ENCODE data around the gene NBL1.
"Not testable (repeated sequence)": the region's sequence is repeated elsewhere in the genome, so short reads cannot be mapped to it uniquely, and the experiment has no call there.

The NBL1 gene

DNA sequence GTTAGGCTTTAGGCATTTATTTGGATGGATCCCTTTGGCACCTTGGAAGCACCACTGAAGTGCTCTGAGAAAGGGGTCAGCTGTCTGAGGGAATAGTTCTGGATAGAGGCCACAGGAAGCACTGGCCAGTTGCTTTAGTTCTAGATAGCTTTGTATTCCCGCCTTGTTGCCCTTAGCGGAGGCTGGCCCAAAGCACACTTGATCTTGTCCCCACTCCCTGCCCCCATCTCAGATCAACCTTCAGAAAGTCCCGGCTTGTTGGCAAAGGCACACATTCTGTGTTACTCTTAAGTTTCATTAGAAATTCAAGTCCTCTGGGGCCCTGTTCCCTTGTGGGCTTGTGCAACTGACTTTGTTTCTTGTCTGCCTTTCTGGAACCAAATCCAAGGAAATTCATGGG, 15.2 kb upstream of the NBL1 start:
- no peaks in the 10 kb centered on the region for H3K9me3 ChIP-seq (ENCODE audit: control insufficient read depth, insufficient read depth, low read length)
- peaks cover 40% of the 10 kb centered on the region for H3K36me3 ChIP-seq (ENCODE audit: control insufficient read depth, low read length)
- 0 out of 2 replicates have a peak, but pooled peaks cover 2% of the 10 kb centered on the region for H3F3A ChIP-seq (ENCODE audit: control insufficient read depth, insufficient read depth)
- no peaks in the 10 kb centered on the region for H3K27me3 ChIP-seq (ENCODE audit: control insufficient read depth, low read length)
- no peaks in the 10 kb centered on the region for H3K9me2 ChIP-seq (replicated peaks; ENCODE audit: control insufficient read depth, low read length)
- no peak overlapping the region for H3K4me2 ChIP-seq (ENCODE audit: low read length)
- H3K4me1 ChIP-seq (ENCODE audit: control insufficient read depth, low read length) = no peaks in the 10 kb centered on the region
- no peak overlapping the region for H3K4me3 ChIP-seq (ENCODE audit: low read length)
- no peak overlapping the region for H3K27ac ChIP-seq (ENCODE audit: low read depth, low read length)
- TF ChIP-seq EZH2phosphoT487 (IDR thresholded peaks at IDR 0.05; ENCODE audit: borderline replicate concordance, low read length) = no peak
- TF ChIP-seq, protein P1, sequence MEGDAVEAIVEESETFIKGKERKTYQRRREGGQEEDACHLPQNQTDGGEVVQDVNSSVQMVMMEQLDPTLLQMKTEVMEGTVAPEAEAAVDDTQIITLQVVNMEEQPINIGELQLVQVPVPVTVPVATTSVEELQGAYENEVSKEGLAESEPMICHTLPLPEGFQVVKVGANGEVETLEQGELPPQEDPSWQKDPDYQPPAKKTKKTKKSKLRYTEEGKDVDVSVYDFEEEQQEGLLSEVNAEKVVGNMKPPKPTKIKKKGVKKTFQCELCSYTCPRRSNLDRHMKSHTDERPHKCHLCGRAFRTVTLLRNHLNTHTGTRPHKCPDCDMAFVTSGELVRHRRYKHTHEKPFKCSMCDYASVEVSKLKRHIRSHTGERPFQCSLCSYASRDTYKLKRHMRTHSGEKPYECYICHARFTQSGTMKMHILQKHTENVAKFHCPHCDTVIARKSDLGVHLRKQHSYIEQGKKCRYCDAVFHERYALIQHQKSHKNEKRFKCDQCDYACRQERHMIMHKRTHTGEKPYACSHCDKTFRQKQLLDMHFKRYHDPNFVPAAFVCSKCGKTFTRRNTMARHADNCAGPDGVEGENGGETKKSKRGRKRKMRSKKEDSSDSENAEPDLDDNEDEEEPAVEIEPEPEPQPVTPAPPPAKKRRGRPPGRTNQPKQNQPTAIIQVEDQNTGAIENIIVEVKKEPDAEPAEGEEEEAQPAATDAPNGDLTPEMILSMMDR (IDR thresholded peaks at IDR 0.05; ENCODE audit: low read depth, low read length, poor library complexity, severe bottlenecking) = no peak
- no peaks in the 10 kb centered on the region for H3K79me2 ChIP-seq (ENCODE audit: control insufficient read depth, low read length)
- H4K20me1 ChIP-seq (ENCODE audit: control insufficient read depth, insufficient read depth, low read depth, low read length) = no peaks in the 10 kb centered on the region; the same call in 1 of the 2 replicates

DNA sequence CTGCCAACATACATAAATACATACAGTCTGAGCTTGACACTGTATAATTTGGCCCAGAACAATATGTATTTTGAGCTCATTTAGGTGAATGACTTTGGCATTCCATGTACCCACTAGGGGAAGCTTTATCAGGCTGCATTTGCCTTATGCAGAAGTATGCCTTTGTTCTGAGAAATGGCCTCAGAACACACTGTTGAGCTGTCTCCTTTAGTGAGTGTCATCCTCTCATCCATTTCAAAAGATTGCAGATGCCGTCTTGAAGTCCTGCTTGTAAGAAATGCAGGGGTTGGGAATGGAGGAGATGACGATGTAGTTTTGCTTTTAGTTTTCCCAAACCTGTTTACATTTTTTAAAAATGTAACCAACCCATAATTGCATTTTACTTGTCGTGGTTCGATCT, 14.8 kb upstream of the NBL1 start:
- H3F3A ChIP-seq (ENCODE audit: control insufficient read depth, insufficient read depth) = 0 out of 2 replicates have a peak, but pooled peaks cover 2% of the 10 kb centered on the region
- no peaks in the 10 kb centered on the region; the same call in 1 of the 2 replicates for H4K20me1 ChIP-seq (ENCODE audit: control insufficient read depth, insufficient read depth, low read depth, low read length)
- H3K79me2 ChIP-seq (ENCODE audit: control insufficient read depth, low read length) = no peaks in the 10 kb centered on the region
- no peaks in the 10 kb centered on the region for H3K4me1 ChIP-seq (ENCODE audit: control insufficient read depth, low read length)
- peaks cover 39% of the 10 kb centered on the region for H3K36me3 ChIP-seq (ENCODE audit: control insufficient read depth, low read length)
- H3K27me3 ChIP-seq (ENCODE audit: control insufficient read depth, low read length) = no peaks in the 10 kb centered on the region
- no peak for TF ChIP-seq EZH2phosphoT487 (IDR thresholded peaks at IDR 0.05; ENCODE audit: borderline replicate concordance, low read length)
- TF ChIP-seq, protein P1 (IDR thresholded peaks at IDR 0.05; ENCODE audit: low read depth, low read length, poor library complexity, severe bottlenecking) = no peak
- H3K27ac ChIP-seq (ENCODE audit: low read depth, low read length) = no peak overlapping the region
- H3K9me3 ChIP-seq (ENCODE audit: control insufficient read depth, insufficient read depth, low read length) = no peaks in the 10 kb centered on the region
- H3K4me3 ChIP-seq (ENCODE audit: low read length) = no peak overlapping the region
- no peaks in the 10 kb centered on the region for H3K9me2 ChIP-seq (replicated peaks; ENCODE audit: control insufficient read depth, low read length)
- no peak overlapping the region for H3K4me2 ChIP-seq (ENCODE audit: low read length)

DNA sequence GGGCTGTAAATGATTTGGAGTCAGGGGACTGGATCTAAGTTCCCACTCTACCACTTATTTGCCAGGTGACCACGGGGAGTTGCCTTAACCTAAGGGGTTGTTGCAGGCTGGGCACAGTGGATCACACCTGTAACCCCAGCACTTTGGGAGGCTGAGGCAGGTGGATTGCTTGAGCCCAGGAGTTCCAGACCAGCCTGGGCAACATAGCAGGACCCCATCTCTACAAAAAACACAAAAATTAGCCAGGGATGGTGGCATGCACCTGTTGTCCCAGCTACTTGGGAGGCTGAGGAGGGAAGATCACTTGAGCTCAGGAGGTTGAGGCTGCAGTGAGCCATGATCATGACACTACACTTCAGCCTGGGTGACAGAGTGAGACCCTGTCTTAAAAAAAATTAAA, 13.9 kb upstream of the NBL1 start:
- not testable (repeated sequence) for H4K20me1 ChIP-seq (ENCODE audit: control insufficient read depth, insufficient read depth, low read depth, low read length); H3K4me3 ChIP-seq (ENCODE audit: low read length); H3K9me3 ChIP-seq (ENCODE audit: control insufficient read depth, insufficient read depth, low read length); H3F3A ChIP-seq (ENCODE audit: control insufficient read depth, insufficient read depth); H3K9me2 ChIP-seq (replicated peaks; ENCODE audit: control insufficient read depth, low read length); H3K79me2 ChIP-seq (ENCODE audit: control insufficient read depth, low read length); H3K4me2 ChIP-seq (ENCODE audit: low read length); H3K27ac ChIP-seq (ENCODE audit: low read depth, low read length); H3K27me3 ChIP-seq (ENCODE audit: control insufficient read depth, low read length); H3K4me1 ChIP-seq (ENCODE audit: control insufficient read depth, low read length)
- peaks cover 31% of the 10 kb centered on the region for H3K36me3 ChIP-seq (ENCODE audit: control insufficient read depth, low read length)

DNA sequence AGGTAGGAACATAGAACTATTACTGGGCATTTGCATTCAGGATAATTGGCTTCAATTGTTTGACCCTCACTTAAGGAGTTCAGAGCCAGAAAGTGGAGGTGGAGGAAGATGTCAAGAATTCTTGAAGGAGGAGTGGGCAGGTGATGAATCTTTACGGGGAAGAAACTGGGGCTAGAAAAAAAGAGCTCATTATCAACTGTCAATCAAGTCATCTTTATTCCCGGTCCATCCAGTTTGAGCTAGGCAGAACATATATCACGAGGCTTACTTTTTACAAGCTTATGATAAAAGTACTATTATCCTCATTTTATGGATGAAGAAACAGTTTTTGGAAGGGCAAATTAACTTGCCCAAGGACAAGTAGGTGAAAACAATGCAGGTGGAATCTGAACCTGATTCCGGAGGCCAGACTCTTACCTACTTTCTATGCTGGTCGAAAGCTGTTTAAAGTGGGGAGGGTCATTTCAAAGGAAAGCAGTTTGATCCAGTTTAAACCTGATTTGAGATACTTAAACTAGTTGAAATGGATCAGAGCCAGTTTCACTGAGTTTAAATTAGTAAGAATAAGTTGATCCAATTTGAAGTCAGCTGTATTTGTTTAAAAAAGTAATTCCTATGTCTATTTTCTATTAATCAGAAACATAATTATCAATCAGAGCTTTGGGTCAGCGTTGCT, 13.3 kb upstream of the NBL1 start:
- H3K36me3 ChIP-seq (ENCODE audit: control insufficient read depth, low read length) = peaks cover 24% of the 10 kb centered on the region

More for the DNA sequence above, 13.3 kb upstream of the NBL1 start:
- no peaks in the 10 kb centered on the region for H3K9me2 ChIP-seq (replicated peaks; ENCODE audit: control insufficient read depth, low read length)
- no peak overlapping the region for H3K27ac ChIP-seq (ENCODE audit: low read depth, low read length)
- 0 out of 2 replicates have a peak, but pooled peaks cover 2% of the 10 kb centered on the region for H3F3A ChIP-seq (ENCODE audit: control insufficient read depth, insufficient read depth)
- no peaks in the 10 kb centered on the region for H3K4me1 ChIP-seq (ENCODE audit: control insufficient read depth, low read length)
- H3K4me3 ChIP-seq (ENCODE audit: low read length) = no peak overlapping the region
- no peak for TF ChIP-seq EZH2phosphoT487 (IDR thresholded peaks at IDR 0.05; ENCODE audit: borderline replicate concordance, low read length)
- TF ChIP-seq, protein P1 (IDR thresholded peaks at IDR 0.05; ENCODE audit: low read depth, low read length, poor library complexity, severe bottlenecking) = no peak
- H3K9me3 ChIP-seq (ENCODE audit: control insufficient read depth, insufficient read depth, low read length) = no peaks in the 10 kb centered on the region
- no peak overlapping the region for H3K4me2 ChIP-seq (ENCODE audit: low read length)
- no peaks in the 10 kb centered on the region for H3K27me3 ChIP-seq (ENCODE audit: control insufficient read depth, low read length)
- no peaks in the 10 kb centered on the region for H3K79me2 ChIP-seq (ENCODE audit: control insufficient read depth, low read length)
- no peaks in the 10 kb centered on the region; the same call in 1 of the 2 replicates for H4K20me1 ChIP-seq (ENCODE audit: control insufficient read depth, insufficient read depth, low read depth, low read length)

All from DOHH2 (cell line).